G401 (cell line): Measurements from ENCODE around the gene ATF6. TPM values are rescaled to one million over a fixed set of nuclear protein-coding genes. Genes with fewer than 3 reads are reported as not detected.
A peak's percentile ranks its signal among the peaks of the same experiment; 100 is the strongest.
"Not testable (repeated sequence)": the region's sequence is repeated elsewhere in the genome, so short reads cannot be mapped to it uniquely, and the experiment has no call there.

Experiments
- DNase-seq: peaks from one replicate; pipeline ENCODE4 v3.0.0-alpha.2; 2015; ENCODE audit warnings: low spot score
- in situ Hi-C: cut with HindIII; loops from 2 replicates; pipeline ENCODE4 v1.10.0; 2016; ENCODE audit warnings: low sequenced_read_pairs, mixed read lengths
- total RNA-seq: library from RNA; depleted of rRNA; stranded (reverse); fragments of >200 nt; shearing (Covaris generic); gene quantifications from 2 replicates; pipeline ENCODE4 v1.2.3, GENCODE V29; 2014

ATF6 gene
- total RNA-seq, 1 experiment from 2014 or later: 15.2 TPM

DNA sequence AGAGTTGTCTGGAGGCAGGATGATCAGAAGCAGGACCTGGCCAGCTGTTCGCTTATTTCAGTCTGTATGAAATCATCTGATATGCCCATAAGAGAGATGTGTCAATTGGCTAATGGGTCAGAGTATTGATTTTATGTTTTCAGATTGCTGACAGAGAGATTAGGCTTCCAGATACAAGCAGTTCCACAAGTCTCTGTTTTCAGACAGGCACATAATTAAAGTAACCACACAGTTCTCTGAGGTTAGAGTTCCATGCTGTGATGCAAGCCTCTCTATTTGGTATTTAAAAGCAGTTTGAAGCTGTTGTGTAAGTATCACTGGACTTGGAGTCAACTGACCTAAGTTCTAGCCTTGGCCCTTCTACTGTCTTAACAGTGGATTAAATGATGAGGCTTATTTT is 50.1 kb downstream of the ATF6 start:
- in situ Hi-C loops: no loop called here
- no peak for DNase-seq

DNA sequence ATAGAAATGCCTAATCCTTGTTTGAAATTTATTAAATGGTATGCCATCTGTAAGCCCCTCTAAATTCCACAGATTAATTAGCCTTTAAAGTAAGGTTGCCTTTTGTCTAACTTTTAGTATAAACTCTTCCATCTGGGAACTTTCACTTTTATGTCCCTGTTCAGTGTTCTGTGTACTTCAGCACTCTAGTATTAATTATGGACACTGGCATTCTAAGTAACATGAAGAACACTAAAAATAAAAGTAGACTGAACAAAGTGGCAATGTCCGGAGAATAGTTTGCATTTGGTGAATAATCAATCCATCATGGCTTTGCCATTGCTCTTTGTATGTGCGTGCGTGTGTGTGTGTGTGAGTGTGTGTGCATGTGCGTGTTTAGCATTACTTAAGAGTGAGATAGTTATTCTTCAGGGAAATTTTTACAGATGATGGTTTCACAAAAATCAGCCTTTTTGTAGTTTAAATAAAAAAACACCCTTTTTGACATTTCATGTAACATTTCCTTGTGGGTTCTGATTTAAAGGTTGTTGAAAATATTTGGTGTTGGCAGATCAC is 51.1 kb downstream of the ATF6 start:
- DNase-seq: no peak

DNA sequence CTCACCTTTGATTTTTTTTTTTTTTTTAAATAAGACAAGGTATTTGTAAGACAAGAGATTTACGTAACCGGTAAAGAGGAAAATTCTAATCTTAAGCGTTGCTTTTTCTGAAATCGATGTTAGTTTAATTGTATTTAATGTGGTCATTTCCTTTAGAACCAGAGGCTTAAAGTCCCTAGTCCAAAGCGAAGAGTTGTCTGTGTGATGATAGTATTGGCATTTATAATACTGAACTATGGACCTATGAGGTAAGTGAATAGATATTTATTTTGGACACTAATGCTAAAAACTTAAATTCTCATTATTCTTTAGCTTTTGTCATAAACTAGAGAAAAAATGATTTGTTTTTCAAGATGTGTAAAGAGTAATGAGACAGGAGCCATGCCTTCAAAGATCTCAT is 54.8 kb downstream of the ATF6 start:
- in situ Hi-C loops: no loop called here
- DNase-seq: no peak

More for the DNA sequence above, 51.1 kb downstream of the ATF6 start:
- in situ Hi-C loops: no loop called here

DNA sequence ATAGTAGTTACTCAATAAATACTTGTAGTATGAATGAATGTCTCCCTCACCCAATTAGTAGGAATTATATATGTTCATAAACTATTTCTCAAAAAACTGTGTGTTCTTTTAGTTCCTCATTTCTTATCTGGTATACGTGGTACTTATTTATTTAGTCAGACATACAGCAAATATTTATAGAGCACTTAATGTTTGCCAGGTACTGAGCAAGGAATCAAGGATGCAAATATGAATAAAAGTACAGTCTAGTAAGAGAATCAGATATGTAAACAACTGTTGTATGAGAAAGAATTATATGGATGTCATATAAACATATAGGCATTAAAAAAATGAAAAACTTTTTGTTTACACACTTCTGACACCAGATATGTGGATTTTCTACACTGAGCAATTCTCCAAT is 58.5 kb downstream of the ATF6 start:
- in situ Hi-C loops: no loop called here
- no peak for DNase-seq

DNA sequence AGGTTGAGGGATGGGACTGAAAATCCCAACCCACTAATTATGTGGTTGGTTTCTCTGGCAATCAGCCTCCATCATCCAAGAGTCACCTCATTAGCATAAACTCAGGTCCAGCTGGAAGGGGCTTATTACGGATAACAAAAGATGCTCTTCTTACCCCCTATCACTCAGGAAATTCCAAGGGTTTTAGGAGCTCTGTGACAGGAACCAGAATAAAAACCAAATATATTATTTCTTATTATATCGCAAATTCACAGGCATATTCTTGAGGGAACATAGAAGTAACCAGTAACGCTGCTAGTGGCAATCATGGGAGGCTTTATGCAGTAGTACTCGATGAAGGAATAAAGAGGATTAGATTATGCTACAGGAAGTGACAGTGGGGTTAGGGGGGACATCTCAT is 59.7 kb downstream of the ATF6 start:
- no peak for DNase-seq
- in situ Hi-C loops: no loop called here

DNA sequence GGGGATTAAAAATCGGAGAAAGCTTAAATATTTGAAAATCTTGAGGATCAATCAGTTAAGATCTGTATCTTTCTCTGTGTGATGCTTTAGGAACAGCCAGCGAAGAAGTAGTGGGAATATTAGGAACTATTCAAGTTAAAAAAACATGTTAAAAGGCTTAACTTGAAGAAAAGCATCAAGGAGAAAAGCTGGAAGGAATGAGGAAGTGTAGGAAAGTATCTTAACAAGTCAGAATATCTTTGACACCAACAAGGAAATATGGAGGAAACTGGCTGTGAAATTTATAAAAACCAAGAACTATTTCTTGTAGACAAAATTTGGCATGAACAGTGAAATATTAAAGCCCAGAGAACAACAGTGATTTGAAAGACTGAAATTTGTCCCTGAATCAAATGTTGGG is 60.4 kb downstream of the ATF6 start:
- no peak for DNase-seq
- in situ Hi-C loops: no loop called here

DNA sequence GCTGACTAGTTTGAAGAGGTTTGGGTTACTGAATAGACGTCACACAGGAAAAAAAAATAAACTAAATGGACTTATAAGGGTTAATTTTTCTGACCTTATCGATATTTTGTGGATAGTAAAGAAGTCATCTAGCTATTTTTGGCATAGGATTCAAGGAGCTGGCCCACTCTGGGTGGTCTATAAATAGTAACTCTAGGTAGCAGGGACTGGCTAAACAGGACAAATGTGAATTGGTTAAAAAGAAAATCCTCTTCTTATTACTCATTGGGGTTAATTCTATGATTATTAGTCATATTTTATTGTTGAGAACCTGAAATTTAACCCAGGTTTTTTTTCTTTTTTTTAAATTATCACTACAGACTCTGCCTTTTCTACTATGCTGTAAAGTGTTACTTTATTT is 61.7 kb downstream of the ATF6 start:
- in situ Hi-C loops: no loop called here
- no peak for DNase-seq

DNA sequence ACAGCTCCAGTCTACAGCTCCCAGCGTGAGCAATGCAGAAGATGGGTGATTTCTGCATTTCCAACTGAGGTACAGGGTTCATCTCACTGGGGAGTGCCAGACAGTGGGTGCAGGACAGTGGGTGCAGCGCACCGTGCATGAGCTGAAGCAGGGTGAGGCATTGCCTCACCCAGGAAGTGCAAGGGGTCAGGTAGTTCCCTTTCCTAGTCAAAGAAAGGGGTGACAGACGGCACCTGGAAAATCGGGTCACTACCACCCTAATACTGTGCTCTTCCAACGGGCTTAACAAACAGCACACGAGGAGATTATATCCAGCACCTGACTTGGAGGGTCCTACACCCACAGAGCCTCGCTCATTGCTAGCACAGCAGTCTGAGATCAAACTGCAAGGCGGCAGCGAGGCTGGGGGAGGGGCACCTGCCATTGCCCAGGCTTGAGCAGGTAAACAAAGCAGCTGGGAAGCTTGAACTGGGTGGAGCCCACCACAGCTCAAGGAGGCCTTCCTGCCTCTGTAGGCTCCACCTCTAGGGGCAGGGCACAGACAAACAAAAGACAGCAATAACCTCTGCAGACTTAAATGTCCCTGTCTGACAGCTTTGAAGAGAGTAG is 66.3 kb downstream of the ATF6 start:
- DNase-seq, in situ Hi-C loops: not testable (repeated sequence)

DNA sequence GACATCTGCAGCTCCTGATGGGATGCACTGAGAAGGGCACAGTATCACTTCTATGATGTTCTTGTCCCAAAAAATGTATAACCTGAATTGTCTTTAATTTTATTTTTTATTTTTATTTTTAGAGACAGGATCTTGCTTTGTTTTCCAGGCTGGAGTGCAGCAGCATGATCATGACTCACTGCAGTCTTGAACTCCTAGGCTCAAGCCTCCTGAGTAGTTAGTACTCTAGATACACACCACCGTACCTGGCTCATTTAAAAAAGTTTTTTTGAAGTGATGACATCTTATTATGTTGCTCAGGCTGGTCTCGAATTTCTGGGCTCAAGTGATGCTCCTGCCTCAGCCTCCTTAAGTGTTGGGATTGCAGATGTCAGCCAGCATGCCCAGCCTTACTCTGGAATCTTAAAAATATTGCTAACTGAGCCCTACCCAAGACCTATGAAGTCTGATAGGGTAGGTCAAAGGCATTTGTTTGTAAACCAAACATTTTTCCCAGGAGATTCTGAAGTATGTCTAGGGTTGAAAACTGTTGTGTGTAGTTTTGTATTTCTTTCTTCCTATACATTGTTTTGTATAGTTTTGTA is 68.9 kb downstream of the ATF6 start:
- no peak for DNase-seq
- in situ Hi-C loops: no loop called here

DNA sequence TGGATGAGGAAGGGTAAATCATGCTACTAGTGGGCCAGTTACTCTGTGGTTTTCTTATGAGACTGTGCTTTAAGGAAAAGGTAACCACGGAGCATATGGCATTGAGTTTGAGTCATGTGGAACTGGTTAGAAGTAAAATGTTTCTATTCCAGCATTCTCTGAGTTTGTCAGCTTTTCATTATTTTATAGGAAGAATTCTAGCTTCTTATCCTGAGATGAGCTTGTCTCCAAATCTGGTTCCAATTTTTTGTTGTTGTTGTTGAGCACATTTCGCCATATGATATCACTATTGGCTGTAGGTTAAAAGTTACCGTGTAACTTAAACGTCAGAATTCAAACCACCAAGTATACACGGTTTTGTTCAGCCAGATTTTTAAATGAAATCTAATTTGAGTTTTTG is 69.9 kb downstream of the ATF6 start:
- DNase-seq: no peak
- in situ Hi-C loops: no loop called here

DNA sequence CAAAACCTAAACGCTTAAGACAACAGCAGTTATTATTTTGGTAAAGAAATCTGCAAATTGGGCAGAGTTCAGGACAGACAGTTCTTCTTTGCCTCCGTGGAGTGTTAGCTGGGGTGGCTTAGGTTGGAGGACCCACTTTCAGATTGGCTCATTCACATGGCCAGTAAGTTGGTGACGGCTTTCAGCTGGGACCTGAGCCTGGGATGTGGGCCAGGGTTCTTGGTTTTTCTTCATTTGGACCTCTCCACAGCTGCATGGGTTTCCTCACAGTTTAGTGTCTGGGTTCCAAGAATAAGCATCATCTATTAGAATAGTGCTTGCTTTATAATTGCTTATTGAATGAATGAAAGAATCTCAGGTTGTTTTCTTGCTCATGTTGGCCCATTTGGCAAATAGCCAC is 72.2 kb downstream of the ATF6 start:
- in situ Hi-C loops: no loop called here
- peak; percentile 3 for DNase-seq

DNA sequence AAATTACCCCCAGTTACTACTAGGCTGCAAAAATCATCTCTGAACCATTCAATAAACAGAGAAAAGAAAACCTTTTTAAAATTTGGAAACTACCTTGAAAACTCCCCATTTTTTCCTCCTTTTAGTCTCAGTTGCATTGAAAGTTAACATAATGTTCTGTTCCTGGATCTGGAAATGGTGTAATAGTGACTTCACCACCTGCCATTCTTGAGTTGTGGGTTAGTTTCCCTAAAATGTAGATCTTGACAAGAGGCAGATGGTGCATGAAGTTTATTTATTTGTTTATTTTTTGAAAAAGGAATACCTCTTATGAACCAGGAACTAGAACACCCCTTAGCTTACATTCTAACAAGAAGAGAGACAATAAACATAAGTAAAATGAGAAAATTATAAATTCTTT is 72.8 kb downstream of the ATF6 start:
- peak; percentile 4 for DNase-seq
- in situ Hi-C loops: no loop called here

DNA sequence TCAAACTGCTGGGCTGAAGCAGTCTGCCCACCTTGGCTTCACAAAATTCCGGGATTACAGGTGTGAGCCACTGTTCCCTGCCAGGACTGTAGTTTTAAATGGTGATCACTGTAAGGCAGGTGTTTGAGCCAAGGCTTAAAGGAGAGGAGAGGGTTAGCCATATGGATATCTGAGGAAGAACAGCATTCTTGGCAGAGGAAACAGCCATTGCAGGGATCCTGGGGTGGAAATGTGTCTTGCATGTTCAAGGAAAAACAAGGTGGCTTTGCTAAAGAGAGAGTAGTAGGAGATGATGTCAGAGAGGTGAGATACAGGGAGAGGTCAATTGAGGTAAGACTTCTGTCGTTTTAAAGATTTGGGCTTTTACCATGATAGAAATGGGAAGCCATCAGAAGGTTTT is 73.5 kb downstream of the ATF6 start:
- peak; percentile 64 for DNase-seq
- in situ Hi-C loops: no loop called here

DNA sequence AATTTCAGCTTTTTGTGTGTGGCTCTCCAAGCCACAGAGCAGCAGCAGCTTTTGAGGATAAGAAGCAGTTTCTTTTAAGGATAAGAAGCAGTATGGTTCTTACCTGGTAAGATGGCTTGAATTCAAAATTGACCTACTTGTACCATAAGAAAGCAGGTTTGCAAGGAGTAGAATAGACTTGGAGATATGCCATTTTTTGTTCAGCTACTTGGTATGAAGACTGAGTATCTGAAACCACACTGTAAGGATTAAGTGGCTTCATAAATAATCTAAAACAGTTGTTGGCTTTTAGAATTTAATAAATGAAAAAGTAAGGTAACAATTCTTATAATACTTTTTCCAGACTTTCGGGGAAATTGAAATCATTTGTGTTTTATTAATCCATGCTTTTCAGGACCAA is 74.2 kb downstream of the ATF6 start:
- peak; percentile 12 for DNase-seq
- in situ Hi-C loops: no loop called here

DNA sequence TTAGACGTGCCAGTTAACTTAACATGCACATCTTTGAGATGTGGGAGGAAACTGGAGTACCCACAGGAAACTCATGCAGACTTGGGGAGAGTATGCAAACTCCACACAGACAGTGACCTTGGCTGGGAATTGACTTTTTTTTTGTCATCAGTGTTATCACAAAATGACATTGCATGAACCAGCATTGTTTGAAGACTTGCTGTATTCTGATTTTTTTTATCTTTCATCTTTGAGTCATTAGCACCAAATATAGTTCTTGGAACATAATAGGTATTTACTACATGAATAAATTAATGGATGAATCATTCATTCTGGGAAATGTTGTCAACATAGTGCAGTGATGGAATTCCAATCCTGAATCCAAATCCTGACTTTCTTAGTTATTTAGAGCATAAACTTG is 77.0 kb downstream of the ATF6 start:
- no peak for DNase-seq
- in situ Hi-C loops: no loop called here

DNA sequence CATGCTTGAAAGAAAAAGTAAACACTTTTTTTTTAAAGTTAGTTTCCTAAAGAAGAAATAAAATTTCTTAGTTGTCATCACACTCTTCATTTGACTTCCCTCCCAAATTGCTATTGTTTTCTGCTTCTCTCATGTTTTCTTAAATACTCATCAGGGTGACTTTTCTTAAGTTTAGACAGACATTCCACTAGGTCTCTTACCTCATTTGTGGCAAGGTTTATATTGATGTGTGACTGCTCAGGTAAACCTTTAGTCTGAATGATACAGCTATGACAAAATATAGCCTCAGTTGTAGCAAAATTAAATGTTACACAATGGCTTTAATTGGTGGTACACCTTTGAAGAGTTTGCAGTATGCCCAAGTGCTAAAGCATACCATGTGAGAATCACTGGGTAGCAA is 78.6 kb downstream of the ATF6 start:
- DNase-seq: no peak
- in situ Hi-C loops: no loop called here

DNA sequence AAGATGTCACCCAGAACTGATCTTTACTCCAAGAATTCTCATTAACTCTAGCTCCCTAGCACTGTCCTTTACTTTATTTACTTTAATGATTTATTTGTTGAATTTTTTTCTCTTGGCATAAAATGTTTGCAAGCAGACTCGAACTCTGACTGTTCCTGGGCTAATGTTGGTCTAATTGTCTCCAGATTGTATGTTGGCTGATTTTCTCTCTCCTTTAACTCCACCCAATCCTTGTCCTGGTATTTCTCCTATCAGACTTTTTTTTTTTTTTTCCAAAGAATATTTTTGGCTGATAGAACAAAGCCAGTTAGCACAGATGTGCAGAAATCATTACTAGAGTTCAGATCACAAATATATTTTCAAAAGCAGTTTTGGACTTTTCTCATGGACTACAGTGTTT is 82.6 kb downstream of the ATF6 start:
- in situ Hi-C loops: no loop called here
- DNase-seq: no peak

DNA sequence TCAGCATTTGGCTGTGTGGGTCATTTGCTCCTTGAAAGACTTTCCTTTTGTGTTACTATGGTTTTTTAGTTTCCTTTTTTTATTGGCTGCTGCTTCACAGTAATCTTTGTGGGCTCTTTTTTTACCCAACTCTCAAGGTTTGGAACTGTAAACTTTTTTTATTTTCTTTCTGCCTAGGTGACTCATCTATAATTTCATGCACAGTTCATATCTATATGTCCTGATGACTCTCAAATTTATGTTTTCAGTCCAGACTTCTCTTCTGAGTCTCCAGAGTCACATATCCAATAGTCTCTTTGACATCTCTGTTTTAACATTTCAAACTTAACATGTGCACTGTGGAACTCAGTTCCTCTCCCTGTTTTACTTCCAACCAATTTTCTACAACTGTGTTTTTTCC is 83.4 kb downstream of the ATF6 start:
- in situ Hi-C loops: no loop called here
- no peak for DNase-seq

DNA sequence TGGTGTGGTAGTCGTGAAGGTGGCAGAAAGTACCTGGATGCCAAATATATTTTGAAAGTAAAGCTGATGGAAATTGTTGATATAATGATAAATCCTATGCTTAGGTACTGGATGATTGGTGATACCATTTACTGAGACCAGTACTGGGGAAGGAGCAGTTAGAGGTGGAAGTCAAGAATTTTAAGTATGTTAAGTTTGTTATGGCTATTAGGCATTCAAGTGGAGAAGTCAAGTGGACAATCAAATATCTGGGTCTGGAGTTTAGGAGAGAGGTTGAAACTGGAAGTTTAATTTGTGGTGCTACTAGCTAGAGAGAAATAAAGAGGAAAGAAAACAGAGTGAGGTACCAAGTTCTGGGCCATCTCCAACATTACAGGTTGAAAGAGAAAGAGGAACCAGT is 89.1 kb downstream of the ATF6 start:
- in situ Hi-C loops: no loop called here
- DNase-seq: no peak

DNA sequence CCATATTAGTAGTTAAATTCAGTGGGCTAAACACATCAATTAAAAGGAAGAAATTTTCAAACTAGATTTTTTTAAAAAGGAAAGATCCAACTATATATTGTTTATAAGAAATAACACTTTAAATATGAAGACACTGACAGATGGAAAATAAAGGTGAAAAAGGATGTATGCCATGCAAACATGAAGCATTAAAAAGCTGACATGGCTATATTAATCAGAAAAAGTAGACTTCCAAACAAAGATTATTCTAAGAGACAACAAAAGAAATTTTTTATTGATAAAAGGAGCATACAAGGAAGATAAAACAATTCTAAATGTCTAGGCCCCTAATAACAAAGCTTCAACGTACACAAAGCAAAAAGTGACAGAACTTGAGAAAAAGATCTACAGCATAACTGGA is 92.2 kb downstream of the ATF6 start:
- in situ Hi-C loops: no loop called here
- no peak for DNase-seq

DNA sequence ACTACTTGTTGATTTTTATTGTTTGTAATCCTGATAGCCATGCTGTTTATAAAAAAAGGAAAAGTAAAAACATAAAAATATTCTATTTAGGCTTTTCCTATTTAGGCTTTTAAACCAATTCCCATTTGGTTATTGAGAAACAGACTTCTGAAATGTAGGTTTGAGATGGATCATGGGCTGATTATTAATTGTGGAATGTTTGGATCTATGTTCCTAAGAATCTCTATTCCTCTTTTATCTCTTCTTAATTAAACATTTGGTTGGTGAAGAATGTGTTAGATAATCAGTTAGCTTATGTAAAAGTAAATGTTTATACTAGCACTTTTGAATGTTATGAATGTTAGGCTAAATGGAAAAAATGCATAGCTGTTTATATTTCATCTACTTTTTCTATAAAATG is 97.4 kb downstream of the ATF6 start:
- in situ Hi-C loops: no loop called here
- DNase-seq: no peak
